ENCODE results near the gene LMOD2.

Gene LMOD2

DNA sequence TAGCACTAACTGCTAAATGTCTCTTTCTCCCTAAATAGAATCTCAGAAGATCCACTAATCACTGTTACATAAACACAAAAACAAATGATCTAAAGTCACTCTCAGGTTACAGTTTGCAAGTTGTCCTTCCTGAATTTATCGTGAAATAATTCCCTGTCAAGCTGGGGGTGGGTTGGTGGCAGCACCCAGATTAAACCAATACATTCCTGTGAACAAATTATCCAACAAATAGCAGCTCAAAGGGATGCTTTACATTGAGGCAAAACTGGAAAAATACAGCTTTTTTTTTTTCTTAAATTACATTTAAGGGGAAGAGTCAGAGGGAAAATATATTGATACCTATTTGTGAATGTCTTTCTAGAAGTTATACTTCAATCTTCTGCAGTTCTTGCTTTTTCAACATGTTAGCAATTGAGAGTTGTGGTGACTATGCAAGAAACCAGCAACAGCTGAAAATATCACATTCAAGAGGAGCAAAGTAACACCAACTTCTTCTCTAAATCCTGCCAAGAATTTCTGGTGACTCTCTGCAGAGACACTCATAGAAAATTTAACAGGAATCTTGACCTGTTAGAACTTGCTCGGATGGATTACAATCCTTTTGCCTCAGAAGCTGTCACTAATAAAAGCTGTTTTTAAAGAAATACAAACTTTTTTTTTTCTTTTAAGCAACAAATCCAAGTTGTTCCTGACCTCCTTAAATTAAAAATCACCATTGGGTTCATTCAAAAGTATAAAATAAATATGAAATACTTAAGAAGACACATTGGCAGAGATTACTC lies 18.9 kb downstream of the LMOD2 start:
- no peak for DNase-seq

DNA sequence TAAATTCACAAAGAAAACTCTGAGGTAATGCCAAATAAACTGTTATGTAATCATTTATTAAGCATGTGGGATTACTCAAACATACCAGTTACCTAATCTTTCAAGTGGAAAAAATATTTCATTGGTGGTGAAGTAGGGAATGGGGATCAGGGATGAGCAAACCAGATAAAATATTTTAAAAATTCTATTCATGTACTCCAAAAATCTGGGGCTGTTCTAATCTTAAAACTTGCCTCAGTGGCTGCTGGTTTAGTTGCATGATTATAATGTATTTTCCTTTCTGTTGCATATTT lies 19.5 kb downstream of the LMOD2 start:
- no peak for DNase-seq

DNA sequence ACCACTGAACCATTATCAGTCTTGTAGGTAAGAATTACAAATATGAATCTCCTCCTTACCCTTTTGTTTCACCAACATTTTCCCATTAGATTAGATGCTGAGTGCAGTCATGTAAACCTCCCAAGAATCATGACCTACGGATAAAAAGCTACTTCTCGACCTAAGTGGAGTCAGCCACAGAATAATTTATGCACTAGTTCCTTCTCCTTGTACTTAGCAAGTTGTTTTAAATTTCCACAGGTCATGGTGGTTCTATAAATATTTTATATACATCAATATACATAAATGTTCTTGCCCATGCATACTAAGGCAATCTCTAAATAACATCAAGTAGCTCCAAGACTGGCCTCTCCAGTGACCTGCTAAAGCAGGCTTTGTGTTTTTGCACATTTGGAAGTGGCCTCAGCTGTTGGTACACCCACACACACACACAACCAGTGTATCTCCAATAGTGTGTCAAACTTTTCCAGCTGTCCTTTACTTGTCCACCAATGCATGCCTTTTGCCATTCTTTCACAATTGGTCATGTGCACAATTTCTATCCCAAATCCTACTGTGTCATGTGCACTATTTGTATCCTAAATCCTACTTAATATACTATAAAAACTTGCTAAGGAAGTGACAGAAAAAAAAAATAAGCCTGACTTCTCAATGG lies 21.5 kb downstream of the LMOD2 start:
- DNase-seq, result no peak

DNA sequence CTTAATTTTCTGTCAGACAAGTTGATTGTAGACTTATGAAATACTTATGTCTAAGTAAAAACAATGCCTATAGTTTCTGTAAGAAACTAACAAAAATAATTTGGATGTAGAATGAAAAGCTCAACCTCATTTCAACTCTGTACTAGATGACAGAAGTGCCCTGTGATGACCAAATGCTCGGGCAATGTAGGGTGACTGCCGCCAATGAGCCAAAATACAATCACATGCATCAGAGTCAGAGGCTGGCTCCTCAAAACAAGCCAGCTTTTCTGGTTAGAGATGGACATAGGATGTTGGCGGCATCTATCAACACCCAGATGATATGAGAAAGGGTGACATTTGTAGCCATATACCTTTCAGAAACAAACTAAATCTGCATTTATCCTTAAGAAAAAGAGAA lies 23.9 kb downstream of the LMOD2 start:
- no peak for DNase-seq

DNA sequence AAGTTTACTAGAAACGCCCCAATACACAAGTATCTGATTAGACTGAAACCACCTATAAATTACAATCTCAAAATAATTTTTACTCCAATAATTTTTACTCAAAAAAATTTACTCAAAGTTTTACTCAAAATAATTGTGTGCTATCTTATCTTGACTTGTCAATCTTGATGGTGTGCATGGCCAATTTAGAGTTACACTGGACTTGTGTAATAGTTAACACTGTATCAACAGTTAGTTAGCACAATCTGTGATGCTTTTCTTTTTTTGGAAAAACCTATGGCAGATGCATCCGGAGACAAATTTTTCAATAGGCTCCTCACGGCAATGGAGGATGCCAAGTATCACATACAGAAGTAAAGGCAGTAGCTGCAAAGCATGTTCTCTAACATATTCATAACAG lies 24.9 kb downstream of the LMOD2 start:
- no peak for DNase-seq

DNA sequence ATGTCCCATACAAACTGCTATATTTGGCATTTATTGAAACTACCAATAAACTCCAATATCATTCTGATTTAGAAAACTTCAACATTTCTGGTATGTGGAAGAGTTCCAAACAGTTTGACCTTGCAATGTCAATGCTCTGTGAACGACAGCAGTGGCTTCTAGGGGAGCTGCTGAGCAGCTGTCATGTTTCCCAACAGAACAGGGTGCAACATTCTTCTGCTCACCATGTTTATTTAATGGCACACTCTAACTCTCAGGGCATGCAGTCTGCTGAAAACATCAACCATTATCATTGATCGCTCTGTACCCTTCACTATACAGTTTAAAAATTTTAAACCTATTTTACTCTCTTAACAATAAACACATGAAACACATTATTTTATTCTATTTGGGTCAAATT lies 25.9 kb downstream of the LMOD2 start:
- no peak for DNase-seq

DNA sequence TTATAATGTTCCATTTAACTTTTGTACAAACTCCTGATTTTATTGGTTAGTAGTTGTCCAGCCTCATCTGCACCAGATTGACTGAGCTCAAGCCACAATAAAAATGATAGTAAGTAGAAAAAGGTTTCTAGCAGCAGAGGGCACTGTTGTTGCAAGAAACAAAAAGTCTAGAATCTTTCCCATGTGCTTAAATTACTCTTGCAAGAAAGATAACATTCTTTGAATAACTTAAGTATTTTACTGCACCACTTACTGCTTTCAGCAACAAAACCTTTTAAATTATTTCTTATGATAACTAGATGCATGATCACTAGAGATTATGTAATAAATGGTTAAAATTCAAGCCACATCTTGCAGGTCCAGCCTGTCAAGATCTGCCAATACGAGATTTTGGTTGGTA lies 27.0 kb downstream of the LMOD2 start:
- peak; percentile 17 for DNase-seq

DNA sequence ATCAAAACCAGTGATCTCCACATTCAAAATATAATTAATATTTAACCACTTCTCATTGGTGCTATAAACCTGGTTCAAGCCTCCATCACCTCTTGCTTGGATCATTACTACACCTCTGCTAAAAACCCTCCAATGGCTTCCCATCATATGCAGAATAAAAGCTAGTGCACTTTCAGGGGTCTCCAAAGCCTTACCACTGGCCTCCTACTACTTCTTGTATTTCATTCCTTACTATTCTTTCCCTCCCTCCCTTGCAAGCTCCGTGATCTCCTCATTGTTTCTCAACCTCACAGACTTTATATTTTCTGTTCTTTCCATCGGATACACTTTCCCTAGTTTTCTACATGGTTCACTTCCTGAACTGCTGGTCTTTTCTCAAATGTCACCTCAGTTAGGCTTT lies 31.5 kb downstream of the LMOD2 start:
- DNase-seq, result no peak

DNA sequence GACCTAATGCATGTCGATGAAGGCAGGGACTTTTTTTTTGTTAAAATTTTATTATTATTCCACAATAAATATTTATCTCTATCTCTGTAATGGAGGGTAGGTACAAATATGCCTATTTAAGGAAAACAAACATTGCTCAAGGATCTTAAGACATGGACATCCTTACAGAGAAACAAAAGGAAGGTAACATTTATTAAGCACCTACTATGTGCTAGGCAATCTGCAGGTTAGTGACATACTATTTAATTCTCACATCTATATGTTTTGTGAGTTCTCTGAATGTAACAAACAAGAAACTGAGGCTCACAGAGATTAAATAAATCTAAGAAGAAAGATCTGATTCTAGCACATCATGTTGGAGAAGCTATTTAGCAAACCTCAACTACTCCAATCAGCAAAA lies 32.1 kb downstream of the LMOD2 start:
- DNase-seq, result no peak

DNA sequence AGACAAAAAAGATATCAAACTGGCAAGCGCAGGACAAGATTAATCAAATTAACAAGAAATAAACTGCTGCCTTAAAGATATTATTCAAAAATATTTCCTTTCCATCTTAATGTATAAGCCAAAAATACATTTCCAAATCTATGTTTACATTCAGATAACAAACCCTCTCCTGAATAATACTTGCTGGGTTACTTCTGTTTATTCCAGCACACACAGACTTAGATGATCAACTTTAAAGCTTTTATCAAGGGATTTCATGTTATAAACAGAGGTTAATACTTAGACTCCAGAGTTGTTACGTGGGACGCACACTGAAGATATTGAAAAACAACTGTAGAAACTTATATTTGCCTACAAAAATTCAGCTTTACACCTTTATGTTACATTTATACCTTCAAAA lies 33.6 kb downstream of the LMOD2 start:
- DNase-seq, result no peak

DNA sequence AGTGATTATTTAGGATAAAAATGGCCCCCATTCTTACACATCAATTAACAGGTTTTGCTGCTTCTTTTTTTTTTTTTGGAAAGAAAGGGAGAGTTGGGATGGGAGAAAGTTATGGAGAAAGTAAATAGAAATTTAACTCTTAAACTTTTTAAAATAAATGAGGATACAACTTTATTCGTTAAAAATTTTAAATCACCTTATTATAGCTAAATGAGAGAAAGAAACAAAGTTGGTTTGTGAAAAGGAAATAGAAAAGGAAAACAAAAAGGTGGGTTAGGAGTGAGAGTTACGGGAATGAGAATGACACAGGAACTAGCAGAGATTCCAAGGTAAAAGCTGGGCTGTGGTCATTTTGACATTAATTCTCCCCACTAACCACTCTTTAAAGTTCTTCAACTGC lies 34.9 kb downstream of the LMOD2 start:
- no peak for DNase-seq

DNA sequence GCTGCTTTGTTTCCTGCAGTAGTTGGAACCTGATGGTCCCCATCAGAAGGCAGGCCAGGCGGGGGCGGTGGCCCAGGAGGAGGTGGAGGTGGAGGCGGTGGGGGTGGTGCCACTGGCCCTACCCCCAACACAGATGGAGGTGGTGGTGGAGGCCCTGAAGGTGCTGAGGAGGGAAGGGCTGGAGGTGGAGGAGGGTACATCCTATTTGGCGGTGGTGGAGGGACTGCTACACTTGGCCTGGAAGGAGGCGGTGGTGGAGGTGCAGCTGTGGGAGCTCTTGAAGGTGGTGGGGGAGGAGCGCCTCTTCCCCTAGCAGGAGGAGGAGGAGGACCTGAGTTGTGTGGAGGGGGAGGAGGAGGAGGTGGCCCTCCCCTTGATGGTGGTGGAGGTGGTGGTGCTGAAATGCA lies 36.8 kb downstream of the LMOD2 start:
- no peak for DNase-seq

DNA sequence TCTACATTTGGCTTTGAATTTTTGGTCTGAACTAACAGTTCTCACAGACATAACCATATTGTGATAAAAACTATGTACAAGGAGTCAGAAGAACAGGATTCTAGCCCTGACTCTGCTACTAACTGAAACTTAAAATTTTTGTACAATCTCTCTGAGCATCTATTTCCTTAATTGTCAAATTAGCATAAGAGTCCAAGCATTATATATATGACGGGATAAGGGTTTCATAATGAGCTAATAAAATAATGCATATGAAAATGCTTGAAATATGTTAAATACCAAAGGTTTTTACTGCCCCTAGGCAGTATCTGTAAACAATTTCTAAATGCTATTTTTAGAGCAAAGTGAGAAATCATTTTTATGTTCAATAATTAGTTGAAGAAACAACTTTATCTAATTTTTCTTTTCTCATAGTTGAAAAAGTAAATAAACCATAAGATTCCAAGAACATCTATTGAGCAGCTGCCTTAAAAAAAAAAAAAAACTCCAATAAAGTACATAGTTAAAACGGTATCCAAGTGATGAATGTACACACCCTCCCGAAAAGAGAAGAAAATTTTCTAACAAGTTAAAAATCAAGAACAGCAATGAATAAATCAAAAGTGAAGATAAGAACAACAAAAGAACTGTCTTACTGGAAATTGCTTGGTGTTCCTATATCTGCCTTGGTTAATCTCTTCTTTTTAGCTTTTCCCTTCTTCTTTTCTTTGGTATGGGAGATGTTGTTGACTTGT lies 40.4 kb downstream of the LMOD2 start:
- DNase-seq, result no peak

DNA sequence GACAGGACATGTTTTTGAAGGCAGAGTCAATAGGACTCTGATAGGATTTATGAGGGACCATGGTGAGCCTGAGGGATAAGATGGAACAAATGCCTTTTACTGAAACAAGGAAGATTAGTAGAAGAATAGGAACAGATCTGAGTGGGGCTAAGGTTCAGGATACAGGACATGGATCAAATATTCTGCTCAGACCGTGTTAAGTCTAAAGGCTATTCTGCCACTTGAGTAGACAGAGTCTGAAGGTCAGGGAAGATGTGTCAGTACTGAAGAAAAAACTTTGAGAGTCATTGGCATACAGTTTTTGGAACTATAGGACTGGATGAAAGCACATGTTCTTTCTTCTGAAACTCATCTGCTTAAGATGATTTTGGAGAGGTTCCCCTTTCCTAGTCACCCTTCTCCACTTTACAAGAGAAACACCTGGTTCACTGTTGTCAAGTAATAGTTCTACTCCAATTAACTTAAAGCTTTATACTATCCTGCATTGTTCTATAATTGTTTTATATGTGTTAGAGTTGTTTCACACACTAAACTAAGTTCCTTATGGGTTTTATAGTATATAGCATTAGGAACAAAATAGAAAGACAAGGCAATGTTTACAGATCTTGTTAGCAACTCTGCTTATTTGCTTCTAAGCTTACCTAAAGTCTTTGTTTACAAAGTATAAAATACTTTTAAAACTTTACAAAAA lies 49.7 kb downstream of the LMOD2 start:
- DNase-seq, result no peak

DNA sequence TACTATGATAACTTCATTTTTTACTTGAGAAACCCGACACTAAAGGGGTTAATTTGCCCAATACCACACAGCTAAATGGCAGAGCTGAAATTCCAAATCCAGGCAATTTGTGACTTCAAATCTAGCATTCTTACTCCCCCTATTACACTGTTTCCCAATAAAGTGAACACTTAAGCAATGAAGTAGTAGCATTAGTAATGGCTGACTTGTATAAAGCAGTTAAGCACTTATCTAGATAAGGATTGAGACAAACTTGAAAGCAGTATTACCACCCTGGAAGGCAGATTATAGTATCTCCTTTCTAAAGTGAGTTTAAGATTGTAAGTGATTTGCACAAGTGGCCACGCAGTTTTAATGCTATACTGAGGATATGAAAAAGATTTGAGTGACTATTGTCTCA lies 53.9 kb downstream of the LMOD2 start:
- no peak for DNase-seq

DNA sequence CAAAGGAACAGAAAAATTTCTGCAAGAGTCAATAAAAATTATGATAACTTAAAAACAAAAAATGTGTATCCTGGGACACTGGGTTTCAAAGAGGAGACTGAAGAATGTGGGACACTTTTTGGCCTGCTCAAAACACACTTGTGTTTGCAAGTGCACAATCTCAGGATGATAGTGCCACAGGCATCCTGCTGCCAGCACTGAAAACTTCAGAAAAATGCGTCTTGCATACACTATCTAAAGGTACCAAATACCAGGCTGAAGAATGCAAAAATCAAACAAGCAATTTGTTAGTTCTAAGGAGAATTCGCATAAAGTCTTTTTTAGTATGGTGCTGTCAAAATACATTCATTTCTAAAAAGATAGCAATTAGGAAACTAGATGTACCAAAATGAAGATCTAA lies 55.0 kb downstream of the LMOD2 start:
- no peak for DNase-seq

DNA sequence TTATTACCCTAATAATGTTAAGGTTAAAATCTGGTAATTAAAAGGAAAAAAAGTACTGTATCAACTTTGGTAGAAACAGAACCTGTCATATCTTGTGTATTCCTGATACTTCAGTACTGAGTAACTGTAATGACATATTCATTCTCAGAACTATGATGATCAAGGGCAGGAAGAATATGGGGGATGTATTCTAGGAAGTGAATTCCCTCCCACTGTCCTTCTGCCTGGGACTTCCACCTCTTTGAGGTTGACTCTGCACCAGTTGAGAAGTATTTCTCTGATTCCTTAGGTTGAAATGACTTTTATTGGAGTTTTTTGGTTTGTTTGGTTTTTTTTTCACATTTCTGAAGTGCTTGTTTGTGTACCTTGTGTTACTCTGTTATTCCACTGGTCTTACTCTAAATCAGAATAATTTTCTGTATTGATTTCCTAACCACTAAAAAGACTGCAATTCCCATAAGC lies 56.2 kb downstream of the LMOD2 start:
- DNase-seq, result no peak

DNA sequence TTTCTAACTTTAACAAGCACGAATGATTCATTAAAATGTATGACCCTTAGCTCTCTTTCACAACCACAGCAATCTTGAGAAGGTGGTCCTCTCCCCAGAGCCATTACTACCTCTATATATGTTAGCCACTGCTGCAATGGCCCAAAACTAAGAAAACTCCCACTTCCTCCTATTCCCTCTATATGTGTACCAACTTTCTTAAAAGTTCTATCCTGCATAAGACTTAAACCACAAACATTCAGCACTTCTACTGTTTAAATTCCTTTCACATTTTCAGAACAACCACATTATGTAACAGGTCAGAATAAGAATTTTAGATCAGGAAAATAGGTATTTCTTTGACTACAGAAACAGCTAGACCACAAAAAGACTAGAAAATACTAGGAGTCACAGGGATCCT lies 57.0 kb downstream of the LMOD2 start:
- no peak for DNase-seq
